Lung (tissue), 12 donors: ENCODE results near the gene CSTF2. TPM values are rescaled to one million over a fixed set of nuclear protein-coding genes. Genes with fewer than 3 reads are reported as not detected.
A peak's percentile ranks its signal among the peaks of the same experiment; 100 is the strongest.

ENCODE experiments used
- ATAC-seq: fragments of 200-7000 bp; cut with Tn5 transposase; one replicate; pipeline ENCODE4 v1.9.1; 2020; ENCODE audit warnings: moderate number of reproducible peaks; ENCODE audit not compliant: insufficient read depth, low FRiP score
- DNase-seq, 3 donors: peaks; one replicate each; pipeline ENCODE4 v3.0.0-alpha.2; 2013 to 2017
- H3K27ac ChIP-seq, 2 donors: one replicate each; pipeline ENCODE4 v1.5.1; 2013; ENCODE audit warnings: mild to moderate bottlenecking in 2 of 2, moderate library complexity in 2 of 2, control low read depth in 1 of 2, inconsistent platforms in 1 of 2, low read depth in 1 of 2, low read length in 1 of 2
- H3K27me3 ChIP-seq, 3 donors: one replicate each; pipeline ENCODE4 v1.5.1; 2013; ENCODE audit warnings: low read length in 2 of 3; ENCODE audit not compliant: control insufficient read depth in 3 of 3, insufficient read depth in 3 of 3
- H3K36me3 ChIP-seq, 4 donors: one replicate each; pipeline ENCODE4 v1.5.1; 2013; ENCODE audit warnings: low read length in 4 of 4, mild to moderate bottlenecking in 1 of 4, moderate library complexity in 1 of 4; ENCODE audit not compliant: control insufficient read depth in 4 of 4, insufficient read depth in 4 of 4
- H3K4me1 ChIP-seq, 5 donors: one replicate each; pipeline ENCODE4 v1.5.1; 2013; ENCODE audit warnings: low read length in 5 of 5, mild to moderate bottlenecking in 2 of 5, moderate library complexity in 1 of 5; ENCODE audit not compliant: control insufficient read depth in 5 of 5, insufficient read depth in 5 of 5
- H3K4me3 ChIP-seq: one replicate; pipeline ENCODE4 v1.5.1; 2013; ENCODE audit warnings: mild to moderate bottlenecking, control low read depth, moderate library complexity
- H3K9ac ChIP-seq, 2 donors: one replicate each; pipeline ENCODE4 v1.5.1; 2013; ENCODE audit warnings: low read length in 2 of 2, control low read depth in 1 of 2; ENCODE audit not compliant: insufficient read depth in 1 of 2
- H3K9me3 ChIP-seq, 4 donors: one replicate each; pipeline ENCODE4 v1.5.1; 2013; ENCODE audit warnings: low read length in 3 of 4, mild to moderate bottlenecking in 1 of 4, moderate library complexity in 1 of 4; ENCODE audit not compliant: control insufficient read depth in 4 of 4, insufficient read depth in 3 of 4
- WGBS, 2 donors: extraction: QIAGEN DNeasy Blood & Tissue Kit; methylation state at CpG; one replicate each; pipeline ENCODE4 v1.1.7; 2013; 5-methylcytosine and 5-hydroxymethylcytosine counted together
- polyA plus RNA-seq, 2 donors: library from polyadenylated mRNA; stranded (reverse); fragments of 200-250 nt; gene quantifications; one replicate each; pipeline ENCODE4 v1.2.1, GENCODE V29; 2013
- total RNA-seq, 2 donors: library from RNA; depleted of rRNA in 1 of 2; stranded (reverse); fragments of >200 nt in 1 of 2; gene quantifications; one replicate each; pipeline ENCODE4 v1.2.1, GENCODE V29; 2014 to 2021
- TF ChIP-seq, protein P1 (sequence below): IDR thresholded peaks from 2 replicates; pipeline ENCODE4 v1.5.1; 2012; ENCODE audit warnings: mild to moderate bottlenecking; ENCODE audit errors: control extremely low read depth, extremely low read depth
- donor health status: control.
- donor health status: control.
- donor health status: Bipolar disorder and iron deficiency.
- donor health status: healthy.
- donor health status: DM: yes; HTN: yes; CAD: no.

CSTF2 gene
- total and polyA plus RNA-seq, 4 donors, result 4.6 to 18.5 (median 12.8) TPM

DNA sequence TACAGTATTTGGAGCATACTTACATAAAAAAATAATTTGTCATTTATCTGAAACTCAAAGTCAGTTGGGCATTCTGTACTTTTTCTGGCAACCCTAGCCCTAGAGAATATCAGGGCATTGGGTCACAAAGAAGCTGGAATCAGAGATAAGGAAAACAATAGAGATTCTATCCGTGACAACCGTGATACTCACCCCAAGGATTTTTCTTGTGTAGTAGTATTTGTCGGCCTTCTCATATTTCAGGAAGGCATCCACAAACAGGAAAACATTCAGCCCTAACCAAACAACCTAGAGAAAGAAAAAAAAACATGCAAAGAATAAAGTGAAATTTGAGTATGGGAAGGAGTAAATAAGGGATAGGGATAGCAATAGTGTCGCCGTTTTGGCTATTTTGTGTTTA lies 50.3 kb downstream of the CSTF2 start:
- Histone ChIP-seq H3K4me1 (peaks cover 0 to 2% (median 0%) of the 10 kb centered on the region in 5 donors), H3K27ac (no peak overlapping the region), H3K4me3 (no peak overlapping the region), H3K9me3 (no peaks in the 10 kb centered on the region), H3K27me3 (peaks cover 0 to 4% (median 0%) of the 10 kb centered on the region in 3 donors), H3K36me3 (no peaks in the 10 kb centered on the region), H3K9ac (no peak overlapping the region)
- ATAC-seq (no peak), DNase-seq (no peak)
- TF ChIP-seq, protein P1, sequence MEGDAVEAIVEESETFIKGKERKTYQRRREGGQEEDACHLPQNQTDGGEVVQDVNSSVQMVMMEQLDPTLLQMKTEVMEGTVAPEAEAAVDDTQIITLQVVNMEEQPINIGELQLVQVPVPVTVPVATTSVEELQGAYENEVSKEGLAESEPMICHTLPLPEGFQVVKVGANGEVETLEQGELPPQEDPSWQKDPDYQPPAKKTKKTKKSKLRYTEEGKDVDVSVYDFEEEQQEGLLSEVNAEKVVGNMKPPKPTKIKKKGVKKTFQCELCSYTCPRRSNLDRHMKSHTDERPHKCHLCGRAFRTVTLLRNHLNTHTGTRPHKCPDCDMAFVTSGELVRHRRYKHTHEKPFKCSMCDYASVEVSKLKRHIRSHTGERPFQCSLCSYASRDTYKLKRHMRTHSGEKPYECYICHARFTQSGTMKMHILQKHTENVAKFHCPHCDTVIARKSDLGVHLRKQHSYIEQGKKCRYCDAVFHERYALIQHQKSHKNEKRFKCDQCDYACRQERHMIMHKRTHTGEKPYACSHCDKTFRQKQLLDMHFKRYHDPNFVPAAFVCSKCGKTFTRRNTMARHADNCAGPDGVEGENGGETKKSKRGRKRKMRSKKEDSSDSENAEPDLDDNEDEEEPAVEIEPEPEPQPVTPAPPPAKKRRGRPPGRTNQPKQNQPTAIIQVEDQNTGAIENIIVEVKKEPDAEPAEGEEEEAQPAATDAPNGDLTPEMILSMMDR, result no peak
- WGBS, 2 donors, result 67 to 84% methylated on average over 5 of the region's 5 CpGs

DNA sequence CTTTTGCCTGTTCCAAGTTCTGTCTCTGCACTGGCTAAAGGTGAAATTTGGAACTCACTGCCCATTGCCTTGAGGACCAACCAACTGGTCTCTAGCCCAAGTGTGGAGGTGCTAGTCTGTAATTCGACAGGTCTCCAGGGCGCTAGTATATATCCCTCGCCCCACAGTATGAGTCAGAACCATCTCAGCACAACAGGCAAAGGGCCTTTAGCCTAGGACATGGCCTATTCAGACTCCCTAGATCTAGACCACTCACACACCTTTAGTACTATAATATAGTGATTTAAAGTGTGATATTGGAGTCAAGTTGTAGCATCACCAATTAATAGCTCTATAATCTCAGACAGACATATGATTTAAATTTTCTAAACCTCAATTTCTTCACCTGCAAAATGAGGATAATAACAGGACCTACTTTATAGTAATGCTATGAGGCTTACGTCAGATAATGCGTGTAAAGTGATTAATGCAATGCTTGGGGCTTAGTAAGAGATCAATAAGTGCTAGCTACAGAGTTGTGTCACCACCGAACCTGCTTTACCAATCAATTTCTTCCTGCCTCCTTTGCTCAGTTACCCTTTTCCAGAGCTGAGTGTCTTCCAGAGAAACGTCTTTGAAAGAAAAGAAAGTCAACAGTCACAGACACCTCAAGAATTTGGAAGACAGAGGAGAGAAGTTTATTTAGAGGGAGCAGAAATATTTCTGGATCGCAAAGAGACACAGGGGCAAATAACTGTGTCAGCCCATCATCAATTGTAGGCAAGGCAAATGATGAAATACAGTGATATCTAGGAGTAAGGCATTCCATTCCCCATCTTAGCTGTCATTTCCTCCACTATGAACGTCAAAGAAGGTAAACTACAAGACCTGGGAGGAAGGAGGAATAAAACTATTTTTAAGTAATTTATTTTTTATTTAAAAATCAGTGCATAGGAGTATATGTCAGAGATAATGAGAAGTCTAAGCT lies 51.7 kb downstream of the CSTF2 start:
- Histone ChIP-seq H3K27me3 (peaks cover 0 to 4% (median 0%) of the 10 kb centered on the region in 3 donors), H3K4me1 (peaks cover 0 to 2% (median 0%) of the 10 kb centered on the region in 5 donors), H3K4me3 (no peak overlapping the region), H3K9ac (no peak overlapping the region), H3K9me3 (no peaks in the 10 kb centered on the region), H3K36me3 (no peaks in the 10 kb centered on the region), H3K27ac (no peak overlapping the region)
- no peak for ATAC-seq
- TF ChIP-seq, protein P1, result no peak
- WGBS, 2 donors, result 59 to 87% methylated on average over 9 of the region's 9 CpGs
- DNase-seq, result no peak

DNA sequence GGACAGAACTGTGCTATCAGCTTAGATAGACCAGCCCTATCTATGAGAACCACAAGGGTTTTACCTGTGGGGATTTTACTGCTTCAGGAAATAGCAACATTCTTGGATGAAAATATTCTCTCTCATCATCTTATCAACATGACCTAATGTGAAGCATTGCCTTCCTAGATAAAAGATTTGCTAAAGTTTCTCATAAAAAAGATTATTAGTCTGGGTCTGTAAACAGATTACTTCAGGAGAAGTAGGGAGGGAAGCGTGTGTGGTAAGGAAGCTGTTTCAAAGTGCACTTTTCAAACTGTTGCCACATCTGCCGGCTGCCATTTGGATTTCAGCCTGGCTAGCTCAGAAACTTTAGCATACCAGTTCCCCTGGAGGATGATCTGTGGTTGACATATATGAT lies 54.1 kb downstream of the CSTF2 start, which contains the start of gene NOX1:
Gene NOX1 (minus strand): TSS at position 35 of the 400 bp plus-strand sequence. CDS start 220 bp downstream, outside the sequence.
- Histone ChIP-seq H3K27me3 (peaks cover 0 to 4% (median 0%) of the 10 kb centered on the region in 3 donors), H3K36me3 (no peaks in the 10 kb centered on the region), H3K4me1 (peaks cover 0 to 2% (median 0%) of the 10 kb centered on the region in 5 donors), H3K9me3 (no peaks in the 10 kb centered on the region), H3K4me3 (no peak within 1 kb of the TSS), H3K9ac (no peak within 1 kb of the TSS), H3K27ac (no peak within 1 kb of the TSS)
- WGBS, 2 donors, result 21 to 48% methylated on average over 2 of the region's 2 CpGs
- ATAC-seq (no peak), DNase-seq (peak in 1 of 3 donors; percentile 20)
- TF ChIP-seq, protein P1, result no peak
